Thoracic aorta (tissue), 2 donors: Measurements from ENCODE around the gene TSHZ2. TPM values are rescaled to one million over a fixed set of nuclear protein-coding genes. Genes with fewer than 3 reads are reported as not detected.

Experiments used
- ATAC-seq: fragments of 150-250 bp; one replicate; pipeline ENCODE4 v1.8.0; 2017; ENCODE audit warnings: low read depth; ENCODE audit not compliant: insufficient number of reproducible peaks, low FRiP score
- DNase-seq: peaks from one replicate; pipeline ENCODE4 v3.0.0-alpha.2; 2020; ENCODE audit warnings: low spot score
- H3K27ac ChIP-seq, 2 donors: fragments of 200-600 bp; sonication (generic); 1 replicate in 1 of 2; 2 replicates in 1 of 2; pipeline ENCODE4 v1.5.1; 2016; ENCODE audit warnings: mild to moderate bottlenecking in 2 of 2, moderate library complexity in 2 of 2
- H3K27me3 ChIP-seq: fragments of 200-600 bp; sonication (generic); replicated peaks from 2 replicates; pipeline ENCODE4 v1.6.0; 2016; ENCODE audit warnings: mild to moderate bottlenecking; ENCODE audit not compliant: insufficient read depth
- H3K36me3 ChIP-seq: fragments of 200-600 bp; sonication (generic); one replicate; pipeline ENCODE4 v1.5.1; 2016
- H3K4me1 ChIP-seq, 2 donors: fragments of 200-600 bp; sonication (generic); 1 replicate in 1 of 2; 2 replicates in 1 of 2; pipeline versions ENCODE4 v1.5.1 to v1.6.0; 2016; ENCODE audit warnings: low read depth in 2 of 2, mild to moderate bottlenecking in 1 of 2; ENCODE audit not compliant: control insufficient read depth in 1 of 2
- H3K4me3 ChIP-seq: fragments of 200-600 bp; sonication (generic); 2 replicates; pipeline ENCODE4 v1.5.1; 2016; ENCODE audit warnings: mild to moderate bottlenecking
- H3K9me3 ChIP-seq: fragments of 200-600 bp; sonication (generic); 2 replicates; pipeline ENCODE4 v1.5.1; 2016
- CTCF ChIP-seq: fragments of 200-600 bp; sonication (generic); IDR thresholded peaks from one replicate; pipeline ENCODE4 v1.5.1; 2019; ENCODE audit warnings: antibody characterized with exemption
- total RNA-seq, 2 donors: library from RNA; depleted of rRNA; stranded (reverse); fragments of >200 nt; gene quantifications; one replicate each; pipeline versions ENCODE4 v1.1.0 to v1.2.3, GENCODE V29; 2016

The TSHZ2 gene
- total RNA-seq, 2 donors from 2014 or later: 8.4 to 32.6 TPM

- Histone ChIP-seq H3K27me3 (no peaks in the 10 kb centered on the region), H3K27ac (no peak overlapping the region), H3K4me1 (no peaks in the 10 kb centered on the region), H3K36me3 (no peaks in the 10 kb centered on the region), H3K9me3 (peaks cover 4% of the 10 kb centered on the region), H3K4me3 (no peak overlapping the region)
- no peak for DNase-seq
- ATAC-seq: no peak
- no peak for TF ChIP-seq CTCF
Measured at GRCh38 chr20:53070224-53070623, 98.1 kb downstream of the TSHZ2 start.

- Histone ChIP-seq H3K4me3 (no peak overlapping the region), H3K27ac (no peak overlapping the region), H3K4me1 (no peaks in the 10 kb centered on the region), H3K9me3 (peaks cover 4% of the 10 kb centered on the region), H3K27me3 (no peaks in the 10 kb centered on the region), H3K36me3 (no peaks in the 10 kb centered on the region)
- no peak for TF ChIP-seq CTCF
- DNase-seq (no peak), ATAC-seq (no peak)
Measured at GRCh38 chr20:53070706-53071392, 98.7 kb downstream of the TSHZ2 start.

- Histone ChIP-seq H3K4me1 (no peaks in the 10 kb centered on the region), H3K27ac (no peak overlapping the region), H3K36me3 (no peaks in the 10 kb centered on the region), H3K27me3 (no peaks in the 10 kb centered on the region), H3K4me3 (no peak overlapping the region), H3K9me3 (peaks cover 4% of the 10 kb centered on the region)
- ATAC-seq: no peak
- no peak for TF ChIP-seq CTCF
- no peak for DNase-seq
Measured at GRCh38 chr20:53071833-53072232, 99.7 kb downstream of the TSHZ2 start.

- Histone ChIP-seq H3K27ac (no peak overlapping the region), H3K9me3 (peaks cover under 1% of the 10 kb centered on the region), H3K27me3 (no peaks in the 10 kb centered on the region), H3K4me3 (no peak overlapping the region), H3K36me3 (no peaks in the 10 kb centered on the region), H3K4me1 (no peaks in the 10 kb centered on the region)
- ATAC-seq (no peak), DNase-seq (no peak)
- TF ChIP-seq CTCF: no peak
Measured at GRCh38 chr20:53072923-53073579, 100.9 kb downstream of the TSHZ2 start.

GRCh38 chr20:53073636-53074415 is 101.7 kb downstream of the TSHZ2 start:
- no peak for TF ChIP-seq CTCF
- Histone ChIP-seq H3K36me3 (no peaks in the 10 kb centered on the region), H3K4me1 (no peaks in the 10 kb centered on the region), H3K4me3 (no peak overlapping the region), H3K27me3 (no peaks in the 10 kb centered on the region), H3K9me3 (no peaks in the 10 kb centered on the region), H3K27ac (no peak overlapping the region)
- DNase-seq: no peak
- no peak for ATAC-seq
